Spleen (tissue), 7 donors: Measurements from ENCODE around the gene GPHN.

Source experiments
- CTCF ChIP-seq, 11 experiments: fragments of 200-600 bp in 7 of 11; fragments of 450-650 bp in 4 of 11; sonication (generic) in 4 of 11; IDR thresholded peaks in 8 of 11; conservative IDR thresholded peaks in 3 of 11; 1 replicate in 7 of 11; 2 replicates in 4 of 11; pipeline versions ENCODE4 v1.4.0 to v1.8.0; 2016 to 2021; ENCODE audit warnings: antibody characterized with exemption in 11 of 11, inconsistent platforms in 4 of 11, mild to moderate bottlenecking in 1 of 11
- POLR2A ChIP-seq, 3 donors: fragments of 450-650 bp; IDR thresholded peaks; one replicate each; pipeline ENCODE4 v1.5.1; 2017; ENCODE audit warnings: antibody characterized with exemption in 3 of 3, mild to moderate bottlenecking in 1 of 3
- POLR2AphosphoS5 ChIP-seq, 3 donors: sonication (generic); formaldehyde crosslinking; IDR thresholded peaks; one replicate each; pipeline ENCODE4 v1.5.1; 2017; ENCODE audit warnings: antibody characterized with exemption in 3 of 3
- donor health status: DM: no; HTN: no; CAD: no; lungs with moderate emphysema.
- donor health status: DM: no; HTN: no; CAD: no.
- donor health status: DM: no; HTN: no; CAD: no.

GRCh38 chr14:66999978-67000377 lies 492.0 kb downstream of the GPHN start:
- TF ChIP-seq CTCF (IDR thresholded peaks at IDR 0.05 in 8 of 11, conservative IDR thresholded peaks at IDR 0.05 in 3 of 11) (no peak), POLR2A (IDR thresholded peaks at IDR 0.05) (no peak), POLR2AphosphoS5 (IDR thresholded peaks at IDR 0.05) (no peak)
